IMR-90 (cell line): Measurements from ENCODE around the gene GUF1. TPM values are rescaled to one million over a fixed set of nuclear protein-coding genes. Genes with fewer than 3 reads are reported as not detected.

Source experiments
- ATAC-seq: fragments of 200-7000 bp; cut with Tn5 transposase; 2 replicates; pipeline ENCODE4 v1.9.1; 2020; ENCODE audit warnings: low read depth, mild to moderate bottlenecking, moderate library complexity
- BruUV-seq: library from RNA; stranded (reverse); fragments of 400-500 nt; replicated peaks from 2 replicates; lab custom pipeline; 2021; lab: Mats Ljungman, UMichigan
- CTCF ChIA-PET: fragments of 300-600 bp; formaldehyde crosslinking; extraction: SDS; loops from one replicate; lab custom pipeline; 2021; ENCODE audit warnings: antibody characterized with exemption; lab: Yijun Ruan, JAX
- POLR2A ChIA-PET: fragments of 300-600 bp; sonication (Branson Sonifier 250); formaldehyde crosslinking; loops from one replicate; lab custom pipeline; 2022; ENCODE audit warnings: antibody characterized with exemption; ENCODE audit not compliant: unreplicated experiment; lab: Charles Lee
- DNase-seq: peaks from one replicate; pipeline ENCODE4 v3.0.0; 2013
- H2AFZ ChIP-seq: replicated peaks from 2 replicates; pipeline ENCODE3; 2013; ENCODE audit warnings: low read length, mild to moderate bottlenecking; ENCODE audit not compliant: poor library complexity
- H2AK5ac ChIP-seq: 2 replicates; pipeline ENCODE4 v1.6.1; 2013; ENCODE audit warnings: low read depth, low read length, inconsistent platforms
- H2AK9ac ChIP-seq: replicated peaks from 2 replicates; pipeline ENCODE3; 2013; ENCODE audit warnings: mild to moderate bottlenecking, low read depth, low read length, moderate library complexity; ENCODE audit not compliant: poor library complexity
- H2BK120ac ChIP-seq: 2 replicates; pipeline ENCODE4 v1.6.1; 2013; ENCODE audit warnings: low read depth, low read length, inconsistent platforms
- H2BK15ac ChIP-seq: 3 replicates; pipeline ENCODE4 v1.6.1; 2013; ENCODE audit warnings: low read depth, low read length, inconsistent platforms
- H2BK20ac ChIP-seq: 2 replicates; pipeline ENCODE4 v1.6.1; 2013; ENCODE audit warnings: low read depth, mild to moderate bottlenecking, inconsistent platforms, low read length, moderate library complexity
- H2BK5ac ChIP-seq: 2 replicates; pipeline ENCODE4 v1.6.1; 2013; ENCODE audit warnings: mild to moderate bottlenecking, low read depth, low read length, inconsistent platforms; ENCODE audit not compliant: poor library complexity, severe bottlenecking
- H3K14ac ChIP-seq: replicated peaks from 2 replicates; pipeline ENCODE4 v1.6.1; 2013; ENCODE audit warnings: low read depth, low read length, inconsistent platforms
- H3K18ac ChIP-seq: 2 replicates; pipeline ENCODE4 v1.6.1; 2013; ENCODE audit warnings: low read depth, low read length, control low read depth
- H3K23ac ChIP-seq: 2 replicates; pipeline ENCODE4 v1.6.1; 2013; ENCODE audit warnings: low read depth, low read length, inconsistent platforms
- H3K27ac ChIP-seq: 2 replicates; pipeline ENCODE4 v1.5.1; 2013; ENCODE audit warnings: mild to moderate bottlenecking, control low read depth, low read length; ENCODE audit not compliant: insufficient read depth
- H3K27me3 ChIP-seq: 2 replicates; pipeline ENCODE4 v1.6.1; 2013; ENCODE audit warnings: low read length; ENCODE audit not compliant: control insufficient read depth, insufficient read depth
- H3K36me3 ChIP-seq: 2 replicates; pipeline ENCODE4 v1.6.1; 2013; ENCODE audit warnings: low read length, mixed read lengths; ENCODE audit not compliant: control insufficient read depth, insufficient read depth
- H3K4ac ChIP-seq: 2 replicates; pipeline ENCODE4 v1.6.1; 2013; ENCODE audit warnings: low read depth, low read length, inconsistent platforms
- H3K4me1 ChIP-seq: 2 replicates; pipeline ENCODE4 v1.6.1; 2013; ENCODE audit warnings: low read length, mixed read lengths; ENCODE audit not compliant: control insufficient read depth, insufficient read depth
- H3K4me2 ChIP-seq: 2 replicates; pipeline ENCODE4 v1.6.1; 2013; ENCODE audit warnings: low read depth, mild to moderate bottlenecking, control low read depth, low read length, moderate library complexity
- H3K4me3 ChIP-seq: 2 replicates; pipeline ENCODE4 v1.5.1; 2013; ENCODE audit warnings: low read depth, mild to moderate bottlenecking, control low read depth, low read length, moderate library complexity; ENCODE audit not compliant: insufficient read depth
- H3K56ac ChIP-seq: 2 replicates; pipeline ENCODE4 v1.6.1; 2013; ENCODE audit warnings: low read length, inconsistent platforms; ENCODE audit not compliant: insufficient read depth; ENCODE audit errors: extremely low read depth
- H3K79me1 ChIP-seq, 2 experiments: 2 replicates each; pipeline ENCODE4 v1.6.1; 2013; ENCODE audit warnings: low read length in 2 of 2, inconsistent platforms in 1 of 2, low read depth in 1 of 2
- H3K9ac ChIP-seq: 2 replicates; pipeline ENCODE4 v1.6.1; 2013; ENCODE audit warnings: low read depth, low read length, control low read depth
- H3K9me1 ChIP-seq: 2 replicates; pipeline ENCODE4 v1.6.1; 2013; ENCODE audit warnings: low read length, inconsistent platforms; ENCODE audit not compliant: insufficient read depth
- H3K9me3 ChIP-seq: 2 replicates; pipeline ENCODE4 v1.6.1; 2013; ENCODE audit warnings: low read length; ENCODE audit not compliant: control insufficient read depth, insufficient read depth
- H4K20me1 ChIP-seq: 2 replicates; pipeline ENCODE4 v1.6.1; 2013; ENCODE audit warnings: low read length, inconsistent platforms; ENCODE audit not compliant: insufficient read depth
- H4K5ac ChIP-seq: 2 replicates; pipeline ENCODE4 v1.6.1; 2013; ENCODE audit warnings: mild to moderate bottlenecking, low read depth, low read length, control low read depth
- H4K8ac ChIP-seq, 2 experiments: 2 replicates each; pipeline ENCODE4 v1.6.1; 2013; ENCODE audit warnings: low read depth in 2 of 2, low read length in 2 of 2, control low read depth in 1 of 2, inconsistent platforms in 1 of 2
- H4K91ac ChIP-seq: 2 replicates; pipeline ENCODE4 v1.6.1; 2013; ENCODE audit warnings: low read depth, low read length, inconsistent platforms; ENCODE audit not compliant: insufficient read depth
- FOS ChIP-seq: fragments of 150-350 bp; IDR thresholded peaks from 2 replicates; pipeline ENCODE4 v1.6.1; 2016; ENCODE audit warnings: low read depth, low read length
- MXI1 ChIP-seq: IDR thresholded peaks from 2 replicates; pipeline ENCODE4 v1.6.1; 2012; ENCODE audit warnings: low read depth, mild to moderate bottlenecking, low read length, moderate library complexity, borderline replicate concordance
- NFE2L2 ChIP-seq: fragments of 150-350 bp; IDR thresholded peaks from 2 replicates; pipeline ENCODE4 v1.6.1; 2016; ENCODE audit warnings: low read depth, mild to moderate bottlenecking, low read length
- POLR2A ChIP-seq: IDR thresholded peaks from 2 replicates; pipeline ENCODE4 v1.6.1; 2012; ENCODE audit warnings: mild to moderate bottlenecking, low read depth, low read length
- RCOR1 ChIP-seq: IDR thresholded peaks from 2 replicates; pipeline ENCODE4 v1.6.1; 2012; ENCODE audit warnings: mild to moderate bottlenecking, low read length, improper control_type of control experiment; ENCODE audit not compliant: insufficient replicate concordance
- WGBS, 2 experiments: methylation state at CpG; one replicate each; pipeline versions ENCODE4 v1.1.5 to v1.1.7; 2013; ENCODE audit warnings: missing lambda C conversion rate in 2 of 2; ENCODE audit not compliant: insufficient read length in 1 of 2; ENCODE audit errors: extremely low coverage in 2 of 2; 5-methylcytosine and 5-hydroxymethylcytosine counted together
- dilution Hi-C: fragments of 300-500 bp; cut with HindIII; formaldehyde crosslinking; loops from one replicate; pipeline ENCODE4 v1.14.3; 2018; ENCODE audit warnings: low sequenced_read_pairs; ENCODE audit not compliant: unreplicated experiment
- in situ Hi-C: fragments of 300-500 bp; cut with MboI; formaldehyde crosslinking; loops from 3 replicates; pipeline ENCODE4 v1.14.3; 2019; ENCODE audit warnings: low sequenced_read_pairs, inconsistent platforms, mixed read lengths
- intact Hi-C: fragments of 100-400 bp; cut with micrococcal nuclease; formaldehyde crosslinking; loops from 2 replicates; pipeline ENCODE4 v1.10.0; 2022
- polyA plus RNA-seq, 3 experiments: library from polyadenylated mRNA; depleted of rRNA; stranded (reverse); fragments of >200 nt; gene quantifications; 2 replicates each; pipeline ENCODE4 v1.2.3, GENCODE V29; 2012; ENCODE audit warnings: low replicate concordance in 1 of 3
- total RNA-seq: library from RNA; depleted of rRNA; stranded (reverse); fragments of >200 nt; gene quantifications from 2 replicates; pipeline ENCODE4 v1.2.3, GENCODE V29; 2012

The GUF1 gene
- total and polyA plus RNA-seq, 2 of the 4 experiments (the other 2 are of a cell fraction): 9.9 to 10.6 TPM

- Histone ChIP-seq H2BK20ac (no peak overlapping the region), H3K9ac (no peak overlapping the region), H3K23ac (no peak overlapping the region), H2AFZ (no peak overlapping the region), H3K56ac (no peak overlapping the region), H3K27me3 (no peaks in the 10 kb centered on the region), H2BK5ac (no peak overlapping the region), H3K4ac (no peak overlapping the region), H3K27ac (no peak overlapping the region), H3K9me3 (no peaks in the 10 kb centered on the region), H3K79me1 (no peaks in the 10 kb centered on the region), H4K5ac (no peak overlapping the region), H2AK9ac (no peak overlapping the region), H2BK120ac (no peak overlapping the region), H2BK15ac (no peak overlapping the region), H3K9me1 (no peaks in the 10 kb centered on the region), H3K18ac (no peak overlapping the region), H3K36me3 (no peaks in the 10 kb centered on the region), H3K4me2 (no peak overlapping the region), H3K4me3 (no peak overlapping the region), H4K20me1 (no peaks in the 10 kb centered on the region), H2AK5ac (no peak overlapping the region), H3K4me1 (no peaks in the 10 kb centered on the region), H4K8ac (no peak overlapping the region), H4K91ac (no peak overlapping the region), H3K14ac (no peak overlapping the region)
- no TSS peak for BruUV-seq
- WGBS, 2 experiments: no CpG with 5 or more reads among the region's 3 CpGs
- CTCF ChIA-PET: no interaction called here
- no peak for ATAC-seq
- POLR2A ChIA-PET: no interaction called here
- DNase-seq: no peak
- dilution Hi-C loops (no loop called here), in situ Hi-C loops (no loop called here), intact Hi-C loops (no loop called here)
- no peak for TF ChIP-seq POLR2A
- TF ChIP-seq MXI1: no peak
- TF ChIP-seq FOS: no peak
- TF ChIP-seq RCOR1: no peak
- no peak for TF ChIP-seq NFE2L2
Observed at GRCh38 chr4:44671636-44672035, 6.6 kb upstream of the GUF1 start.
